Activated CD4-positive, alpha-beta T cell treated with anti-CD3 and anti-CD28 coated beads, Interleukin-2, Interleukin-4, amounts not matched to agents 100 ng/mL and 50 ng/mL, durations not matched to agents 16 hours and 8 hours (primary cell): ENCODE measurements around the gene PARVA.

Experiments used
- DNase-seq: peaks from one replicate; pipeline ENCODE4 v3.0.0-alpha.2; 2020; ENCODE audit warnings: low spot score

The PARVA gene

GRCh38 chr11:12376259-12377081, 901 bp upstream of the PARVA start:
- DNase-seq: no peak

GRCh38 chr11:12377824-12378593, 638 bp downstream of the PARVA start:
- DNase-seq: no peak

GRCh38 chr11:12380565-12381325, 3.4 kb downstream of the PARVA start:
- no peak for DNase-seq

GRCh38 chr11:12381875-12382274, 4.5 kb downstream of the PARVA start:
- DNase-seq: no peak

GRCh38 chr11:12382451-12382850, 5.1 kb downstream of the PARVA start:
- no peak for DNase-seq

GRCh38 chr11:12386309-12386708, 8.9 kb downstream of the PARVA start:
- DNase-seq: no peak

GRCh38 chr11:12386745-12387144, 9.4 kb downstream of the PARVA start:
- DNase-seq: no peak

- DNase-seq: no peak
These were observed 10.8 kb downstream of the PARVA start for GRCh38 chr11:12388173-12388572.

GRCh38 chr11:12388939-12389670, 11.7 kb downstream of the PARVA start:
- DNase-seq: no peak

- DNase-seq: no peak
These were observed 12.6 kb downstream of the PARVA start for GRCh38 chr11:12389676-12390657.

- no peak for DNase-seq
These were observed 13.3 kb downstream of the PARVA start for GRCh38 chr11:12390687-12391110.

- DNase-seq: no peak
These were observed 15.3 kb downstream of the PARVA start for GRCh38 chr11:12392672-12393071.

GRCh38 chr11:12393691-12394090, 16.3 kb downstream of the PARVA start:
- DNase-seq: no peak

- DNase-seq: no peak
These were observed 17.2 kb downstream of the PARVA start for GRCh38 chr11:12394601-12395000.

- DNase-seq: no peak
These were observed 18.0 kb downstream of the PARVA start for GRCh38 chr11:12395333-12395732.

- DNase-seq: no peak
These were observed 20.6 kb downstream of the PARVA start for GRCh38 chr11:12397931-12398334.

GRCh38 chr11:12399355-12399754, 22.0 kb downstream of the PARVA start:
- no peak for DNase-seq

- DNase-seq: no peak
These were observed 24.7 kb downstream of the PARVA start for GRCh38 chr11:12402025-12402424.

- DNase-seq: no peak
These were observed 25.3 kb downstream of the PARVA start for GRCh38 chr11:12402691-12403120.
